GM12892 (cell line): ENCODE measurements around the gene SRR.
A peak's percentile ranks its signal among the peaks of the same experiment; 100 is the strongest.
"Not testable (repeated sequence)": the region's sequence is repeated elsewhere in the genome, so short reads cannot be mapped to it uniquely, and the experiment has no call there.

Experiments
- DNase-seq: peaks from one replicate; pipeline ENCODE4 v3.0.0; 2011; ENCODE audit not compliant: insufficient read length
- FAIRE-seq: peaks from 2 replicates; lab custom pipeline; 2011; peaks lifted over from hg19 to GRCh38; lab: Jason Lieb, UNC
- POLR2A ChIP-seq: IDR thresholded peaks from 2 replicates; pipeline ENCODE4 v1.6.1; 2011; ENCODE audit warnings: low read depth, low read length, control low read depth
- POLR2AphosphoS5 ChIP-seq: IDR thresholded peaks from 2 replicates; pipeline ENCODE4 v1.6.1; 2011; ENCODE audit warnings: low read depth, low read length, control low read depth
- TAF1 ChIP-seq: IDR thresholded peaks from 2 replicates; pipeline ENCODE4 v1.6.1; 2011; ENCODE audit warnings: low read depth, mild to moderate bottlenecking, control low read depth, low read length, borderline replicate concordance

Gene SRR

GRCh38 chr17:2299756-2300155, 4.0 kb upstream of the SRR start:
- TF ChIP-seq POLR2A (no peak), TAF1 (no peak), POLR2AphosphoS5 (no peak)
- FAIRE-seq (no peak), DNase-seq (no peak)

- FAIRE-seq (no peak), DNase-seq (no peak)
- TF ChIP-seq POLR2A (no peak), TAF1 (no peak), POLR2AphosphoS5 (no peak)
Observed at GRCh38 chr17:2302778-2303203, 959 bp upstream of the SRR start.

GRCh38 chr17:2304931-2305330, 1.2 kb downstream of the SRR start:
- TF ChIP-seq POLR2AphosphoS5 (no peak), TAF1 (no peak), POLR2A (no peak)
- DNase-seq, result no peak
- peak; percentile 24 for FAIRE-seq

- no peak for FAIRE-seq
- TF ChIP-seq TAF1 (no peak), POLR2AphosphoS5 (no peak), POLR2A (no peak)
- DNase-seq, result no peak
Observed at GRCh38 chr17:2309338-2310154, 5.8 kb downstream of the SRR start.

- DNase-seq (no peak), FAIRE-seq (no peak)
- TF ChIP-seq TAF1 (no peak), POLR2AphosphoS5 (no peak), POLR2A (no peak)
Observed at GRCh38 chr17:2312736-2313135, 9.0 kb downstream of the SRR start.

- FAIRE-seq, DNase-seq: not testable (repeated sequence)
Observed at GRCh38 chr17:2316916-2317205, 13.1 kb downstream of the SRR start.

GRCh38 chr17:2317796-2318195, 14.0 kb downstream of the SRR start:
- no peak for DNase-seq
- TF ChIP-seq POLR2A, result no peak
- no peak for TF ChIP-seq POLR2AphosphoS5
- no peak for TF ChIP-seq TAF1
- FAIRE-seq, result no peak

- FAIRE-seq, result no peak
- no peak for DNase-seq
- TF ChIP-seq TAF1 (no peak), POLR2A (no peak), POLR2AphosphoS5 (no peak)
Observed at GRCh38 chr17:2319051-2319450, 15.3 kb downstream of the SRR start.

- no peak for FAIRE-seq
Observed at GRCh38 chr17:2321399-2321798, 17.6 kb downstream of the SRR start.

GRCh38 chr17:2323629-2324314, 20.0 kb downstream of the SRR start:
- TF ChIP-seq POLR2A, result no peak
- no peak for TF ChIP-seq POLR2AphosphoS5
- no peak for TF ChIP-seq TAF1
- DNase-seq (no peak), FAIRE-seq (no peak)

More at GRCh38 chr17:2321399-2321798, 17.6 kb downstream of the SRR start:
- no peak for DNase-seq
- TF ChIP-seq TAF1 (no peak), POLR2A (peak; percentile 24; the same call in 1 of the 2 replicates), POLR2AphosphoS5 (peak; percentile 52; the same call in 1 of the 2 replicates)

GRCh38 chr17:2331303-2331702, 27.6 kb downstream of the SRR start:
- no peak for FAIRE-seq

GRCh38 chr17:2335726-2336214, 32.0 kb downstream of the SRR start:
- TF ChIP-seq TAF1, result no peak
- no peak for TF ChIP-seq POLR2A
- no peak for TF ChIP-seq POLR2AphosphoS5
- FAIRE-seq, result no peak
- DNase-seq, result no peak

More at GRCh38 chr17:2331303-2331702, 27.6 kb downstream of the SRR start:
- DNase-seq, result no peak
- no peak for TF ChIP-seq POLR2AphosphoS5
- no peak for TF ChIP-seq TAF1
- TF ChIP-seq POLR2A, result peak; percentile 20; the same call in 1 of the 2 replicates
